HG02763 (cell line): ENCODE measurements around the gene INKA2.
A peak's percentile ranks its signal among the peaks of the same experiment; 100 is the strongest.
"Not testable (repeated sequence)": the region's sequence is repeated elsewhere in the genome, so short reads cannot be mapped to it uniquely, and the experiment has no call there.

Experiments
- ATAC-seq: cut with Tn5 transposase; IDR thresholded peaks from one replicate; pipeline ENCODE4 v1.9.1; 2021; ENCODE audit warnings: mild to moderate bottlenecking, moderate library complexity; ENCODE audit not compliant: unreplicated experiment

Gene INKA2

GRCh38 chr1:111751906-111752575 lies 12.8 kb upstream of the INKA2 start:
- ATAC-seq: no peak

- ATAC-seq: no peak
Observed at GRCh38 chr1:111750856-111751255, 11.7 kb upstream of the INKA2 start.

GRCh38 chr1:111749628-111750027 lies 10.4 kb upstream of the INKA2 start:
- ATAC-seq: no peak

- no peak for ATAC-seq
Observed at GRCh38 chr1:111747947-111748346, 8.8 kb upstream of the INKA2 start.

- ATAC-seq: no peak
Observed at GRCh38 chr1:111747282-111747734, 8.1 kb upstream of the INKA2 start.

GRCh38 chr1:111746614-111746999 lies 7.4 kb upstream of the INKA2 start:
- no peak for ATAC-seq

- no peak for ATAC-seq
Observed at GRCh38 chr1:111745675-111746613, 6.7 kb upstream of the INKA2 start.

GRCh38 chr1:111743679-111744101 lies 4.5 kb upstream of the INKA2 start:
- no peak for ATAC-seq

GRCh38 chr1:111742938-111743549 lies 3.8 kb upstream of the INKA2 start:
- ATAC-seq: no peak

- not testable (repeated sequence) for ATAC-seq
Observed at GRCh38 chr1:111742292-111742691, 3.1 kb upstream of the INKA2 start.

GRCh38 chr1:111739925-111740765 lies 950 bp upstream of the INKA2 start:
- ATAC-seq: no peak

GRCh38 chr1:111738436-111739193 lies 580 bp downstream of the INKA2 start:
- peak; percentile 35 for ATAC-seq

- ATAC-seq: no peak
Observed at GRCh38 chr1:111738133-111738435, 1.1 kb downstream of the INKA2 start.

- ATAC-seq: no peak
Observed at GRCh38 chr1:111737216-111738132, 1.7 kb downstream of the INKA2 start.

GRCh38 chr1:111736548-111737215 lies 2.5 kb downstream of the INKA2 start:
- no peak for ATAC-seq

GRCh38 chr1:111735858-111736544 lies 3.2 kb downstream of the INKA2 start:
- no peak for ATAC-seq

GRCh38 chr1:111735321-111735720 lies 3.9 kb downstream of the INKA2 start:
- no peak for ATAC-seq

GRCh38 chr1:111734856-111735255 lies 4.3 kb downstream of the INKA2 start:
- ATAC-seq: no peak
